ENCODE data around the gene EIF4EBP3. TPM values are rescaled to one million over a fixed set of nuclear protein-coding genes. Genes with fewer than 3 reads are reported as not detected.

EIF4EBP3 gene
- total and polyA plus RNA-seq, 2 donors (not counting 1 experiment from before 2014, with no cell fraction given), result 1.8 to 3.0 TPM

- Histone ChIP-seq H3K79me2 (ENCODE audit: control insufficient read depth, insufficient read depth, low read length) (peaks cover 25% of the 10 kb centered on the region), H3K9me3 (ENCODE audit: control insufficient read depth, insufficient read depth, low read depth, low read length) (no peaks in the 10 kb centered on the region), H3K27me3 (ENCODE audit: control insufficient read depth, insufficient read depth, low read length) (no peaks in the 10 kb centered on the region), H3K9ac (ENCODE audit: insufficient read depth, low read length) (no peak overlapping the region), H3K4me2 (ENCODE audit: extremely low read depth, insufficient read depth, low read length) (no peak overlapping the region), H3K27ac (ENCODE audit: insufficient read depth, low read length) (no peak overlapping the region), H3K4me3 (replicated peaks in 1 of 4; ENCODE audit: control extremely low read depth in 1 of 4, insufficient read depth in 1 of 4, low read depth in 3 of 4, low read length in 4 of 4) (no peak overlapping the region), H2AFZ (ENCODE audit: low read length) (no peak overlapping the region), H4K20me1 (ENCODE audit: control insufficient read depth, extremely low read depth, insufficient read depth, low read length) (peaks cover 2% of the 10 kb centered on the region), H3K4me1 (ENCODE audit: control insufficient read depth, extremely low read depth, insufficient read depth, low read length) (peaks cover 15% of the 10 kb centered on the region), H3K36me3 (ENCODE audit: control insufficient read depth, insufficient read depth, low read length) (peaks cover 21% of the 10 kb centered on the region)
- DNase-seq (ENCODE audit: low read depth in 2 of 2), result no peak
- no peak for TF ChIP-seq CTCF (conservative IDR thresholded peaks at IDR 0.05 in 1 of 2, IDR thresholded peaks at IDR 0.05 in 1 of 2; ENCODE audit: low read depth in 1 of 2, low read length in 2 of 2)
- TF ChIP-seq EZH2 (IDR thresholded peaks at IDR 0.05; ENCODE audit: low read length, missing control alignments), result no peak
Observed at GRCh38 chr5:140550147-140551079, 3.0 kb downstream of the EIF4EBP3 start.

- Histone ChIP-seq H2AFZ (ENCODE audit: low read length) (no peak overlapping the region), H3K36me3 (ENCODE audit: control insufficient read depth, insufficient read depth, low read length) (peaks cover 21% of the 10 kb centered on the region), H3K27ac (ENCODE audit: insufficient read depth, low read length) (no peak overlapping the region), H3K4me3 (replicated peaks in 1 of 4; ENCODE audit: control extremely low read depth in 1 of 4, insufficient read depth in 1 of 4, low read depth in 3 of 4, low read length in 4 of 4) (no peak overlapping the region), H3K79me2 (ENCODE audit: control insufficient read depth, insufficient read depth, low read length) (peaks cover 38% of the 10 kb centered on the region), H3K4me2 (ENCODE audit: extremely low read depth, insufficient read depth, low read length) (no peak overlapping the region), H3K9me3 (ENCODE audit: control insufficient read depth, insufficient read depth, low read depth, low read length) (no peaks in the 10 kb centered on the region), H4K20me1 (ENCODE audit: control insufficient read depth, extremely low read depth, insufficient read depth, low read length) (peaks cover 2% of the 10 kb centered on the region), H3K4me1 (ENCODE audit: control insufficient read depth, extremely low read depth, insufficient read depth, low read length) (peaks cover 15% of the 10 kb centered on the region), H3K27me3 (ENCODE audit: control insufficient read depth, insufficient read depth, low read length) (no peaks in the 10 kb centered on the region), H3K9ac (ENCODE audit: insufficient read depth, low read length) (no peak overlapping the region)
- DNase-seq (ENCODE audit: low read depth in 2 of 2), result no peak
- TF ChIP-seq EZH2 (IDR thresholded peaks at IDR 0.05; ENCODE audit: low read length, missing control alignments) (no peak), CTCF (conservative IDR thresholded peaks at IDR 0.05 in 1 of 2, IDR thresholded peaks at IDR 0.05 in 1 of 2; ENCODE audit: low read depth in 1 of 2, low read length in 2 of 2) (no peak)
Observed at GRCh38 chr5:140551872-140552271, 4.4 kb downstream of the EIF4EBP3 start.

- Histone ChIP-seq H4K20me1 (ENCODE audit: control insufficient read depth, extremely low read depth, insufficient read depth, low read length) (peaks cover 2% of the 10 kb centered on the region), H3K4me3 (replicated peaks in 1 of 4; ENCODE audit: control extremely low read depth in 1 of 4, insufficient read depth in 1 of 4, low read depth in 3 of 4, low read length in 4 of 4) (no peak overlapping the region), H3K79me2 (ENCODE audit: control insufficient read depth, insufficient read depth, low read length) (peaks cover 40% of the 10 kb centered on the region), H2AFZ (ENCODE audit: low read length) (no peak overlapping the region), H3K9ac (ENCODE audit: insufficient read depth, low read length) (no peak overlapping the region), H3K9me3 (ENCODE audit: control insufficient read depth, insufficient read depth, low read depth, low read length) (no peaks in the 10 kb centered on the region), H3K4me1 (ENCODE audit: control insufficient read depth, extremely low read depth, insufficient read depth, low read length) (peaks cover 2% of the 10 kb centered on the region), H3K27ac (ENCODE audit: insufficient read depth, low read length) (no peak overlapping the region), H3K4me2 (ENCODE audit: extremely low read depth, insufficient read depth, low read length) (no peak overlapping the region), H3K27me3 (ENCODE audit: control insufficient read depth, insufficient read depth, low read length) (no peaks in the 10 kb centered on the region), H3K36me3 (ENCODE audit: control insufficient read depth, insufficient read depth, low read length) (peaks cover 21% of the 10 kb centered on the region)
- no peak for TF ChIP-seq EZH2 (IDR thresholded peaks at IDR 0.05; ENCODE audit: low read length, missing control alignments)
- no peak for TF ChIP-seq CTCF (conservative IDR thresholded peaks at IDR 0.05 in 1 of 2, IDR thresholded peaks at IDR 0.05 in 1 of 2; ENCODE audit: low read depth in 1 of 2, low read length in 2 of 2)
- peak in 1 of 2 donors; percentile 22 for DNase-seq (ENCODE audit: low read depth in 2 of 2)
Observed at GRCh38 chr5:140553657-140554056, 6.2 kb downstream of the EIF4EBP3 start.

Data from fibroblast of lung (primary cell).